H1 (cell line): ENCODE measurements around the gene GJB6. TPM values are rescaled to one million over a fixed set of nuclear protein-coding genes. Genes with fewer than 3 reads are reported as not detected.

Experiments used
- BCL11A ChIP-seq, 2 experiments: IDR thresholded peaks; one replicate each; pipeline ENCODE4 v1.6.1; 2011; ENCODE audit warnings: low read depth in 2 of 2, low read length in 2 of 2, mild to moderate bottlenecking in 2 of 2
- CEBPB ChIP-seq: IDR thresholded peaks from 2 replicates; pipeline ENCODE4 v1.6.1; 2012; ENCODE audit warnings: low read depth, low read length
- CTBP2 ChIP-seq: IDR thresholded peaks from 2 replicates; pipeline ENCODE4 v1.7.0; 2011; ENCODE audit warnings: borderline replicate concordance, mild to moderate bottlenecking, moderate library complexity, mixed read lengths, low read length; ENCODE audit not compliant: insufficient read depth, insufficient read length
- PHF8 ChIP-seq: fragments of 200-600 bp; sonication (generic); conservative IDR thresholded peaks from 2 replicates; pipeline ENCODE4 v1.7.1; 2012; ENCODE audit warnings: low read depth, mild to moderate bottlenecking, inconsistent platforms, low read length, moderate library complexity
- TBP ChIP-seq: IDR thresholded peaks from 2 replicates; pipeline ENCODE4 v1.6.1; 2011; ENCODE audit warnings: low read depth, low read length, improper control_type of control experiment
- polyA plus RNA-seq, 7 experiments: library from polyadenylated mRNA; depleted of rRNA in 3 of 7; stranded (reverse) in 5 of 7; unstranded in 2 of 7; fragments of >200 nt in 5 of 7; fragments of 200-250 nt in 2 of 7; gene quantifications; 1 replicate in 5 of 7; 2 replicates in 1 of 7; 4 replicates in 1 of 7; pipeline versions ENCODE4 v1.2.1 to v1.2.3, GENCODE V29; 2011 to 2013; ENCODE audit warnings: missing spikeins in 2 of 7, mixed read lengths in 2 of 7
- total RNA-seq: library from RNA; stranded (reverse); fragmentation: NEBNext Ultra II Directional; extraction: Animal tissue kit (Norgen Biotek cat#: 25700); gene quantifications from 2 replicates; pipeline ENCODE4 v1.2.1, GENCODE V29; 2021
- TF ChIP-seq, protein P1 (sequence below): IDR thresholded peaks from 2 replicates; pipeline ENCODE4 v1.6.1; 2012; ENCODE audit warnings: low read length, inconsistent platforms

Gene GJB6
- total and polyA plus RNA-seq, 2 of the 8 experiments (the other 6 are each of a cell fraction or from before 2014, with no cell fraction given): not detected

DNA sequence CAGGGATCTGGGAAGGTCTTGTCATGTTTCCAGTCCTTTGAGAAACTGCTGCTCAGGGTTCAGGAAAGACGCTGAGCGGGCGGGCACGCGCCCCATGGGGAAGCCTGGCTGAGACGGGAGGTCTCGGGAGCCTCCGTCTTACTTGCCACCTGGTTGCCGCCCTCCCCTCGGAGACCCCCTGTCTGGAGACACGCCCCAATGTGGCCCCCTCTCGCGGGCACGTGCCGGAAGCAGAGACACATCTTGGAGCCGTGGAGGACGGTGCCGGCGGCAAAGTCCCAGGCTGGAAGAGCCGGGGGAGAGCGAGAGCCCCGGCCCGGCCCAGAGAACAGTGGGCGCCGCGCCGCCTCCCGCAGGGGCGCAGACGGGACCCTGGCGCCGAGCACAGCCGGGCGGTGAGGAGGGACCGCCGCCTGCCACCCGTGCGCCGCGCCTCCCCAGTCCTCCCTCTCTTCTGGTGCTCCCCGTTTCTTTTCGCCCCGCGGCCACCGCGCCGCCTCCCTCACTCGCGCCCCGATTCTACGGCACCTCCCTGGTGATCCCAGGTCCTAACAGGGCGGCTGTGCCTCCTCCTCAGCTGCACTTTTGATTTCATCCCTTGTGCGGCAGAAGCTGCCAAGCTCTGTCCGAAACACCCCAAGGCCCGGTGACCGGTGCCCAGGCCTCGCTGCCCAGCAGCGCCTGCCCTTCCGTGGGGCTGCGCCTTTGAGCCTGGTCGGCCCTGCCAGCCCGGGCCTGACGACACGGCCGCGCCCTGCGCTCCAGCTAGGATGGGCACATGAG is 54.9 kb downstream of the GJB6 start (continued):
- no peak for TF ChIP-seq CEBPB
- no peak for TF ChIP-seq CTBP2
- TF ChIP-seq PHF8: no peak
- TF ChIP-seq TBP: no peak
- no peak for TF ChIP-seq BCL11A (IDR thresholded peaks at IDR 0.05; ENCODE audit: low read depth in 2 of 2, low read length in 2 of 2)
- TF ChIP-seq, protein P1, sequence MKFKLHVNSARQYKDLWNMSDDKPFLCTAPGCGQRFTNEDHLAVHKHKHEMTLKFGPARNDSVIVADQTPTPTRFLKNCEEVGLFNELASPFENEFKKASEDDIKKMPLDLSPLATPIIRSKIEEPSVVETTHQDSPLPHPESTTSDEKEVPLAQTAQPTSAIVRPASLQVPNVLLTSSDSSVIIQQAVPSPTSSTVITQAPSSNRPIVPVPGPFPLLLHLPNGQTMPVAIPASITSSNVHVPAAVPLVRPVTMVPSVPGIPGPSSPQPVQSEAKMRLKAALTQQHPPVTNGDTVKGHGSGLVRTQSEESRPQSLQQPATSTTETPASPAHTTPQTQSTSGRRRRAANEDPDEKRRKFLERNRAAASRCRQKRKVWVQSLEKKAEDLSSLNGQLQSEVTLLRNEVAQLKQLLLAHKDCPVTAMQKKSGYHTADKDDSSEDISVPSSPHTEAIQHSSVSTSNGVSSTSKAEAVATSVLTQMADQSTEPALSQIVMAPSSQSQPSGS: no peak
